ENCODE results near the gene ADAM10.

The ADAM10 gene

DNA sequence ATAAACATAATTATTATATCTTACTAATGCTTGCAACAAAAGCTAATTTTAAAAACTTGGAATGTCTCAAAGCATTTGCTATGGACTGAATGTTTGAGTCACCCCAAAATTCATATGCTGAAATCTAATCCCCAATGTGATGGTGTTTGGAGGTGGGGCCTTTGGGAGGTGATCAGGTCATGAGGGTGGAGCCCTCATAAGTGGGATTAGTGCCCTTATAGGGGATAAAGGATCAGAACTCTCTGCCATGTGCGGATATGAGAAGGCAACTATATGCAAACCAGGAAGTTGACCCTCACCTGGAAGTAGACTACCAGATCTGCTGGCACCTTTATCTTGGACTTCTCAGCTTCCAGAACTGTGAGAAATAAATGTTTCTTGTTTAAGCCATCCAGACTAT lies 180.1 kb downstream of the ADAM10 start:
- DNase-seq: no peak

DNA sequence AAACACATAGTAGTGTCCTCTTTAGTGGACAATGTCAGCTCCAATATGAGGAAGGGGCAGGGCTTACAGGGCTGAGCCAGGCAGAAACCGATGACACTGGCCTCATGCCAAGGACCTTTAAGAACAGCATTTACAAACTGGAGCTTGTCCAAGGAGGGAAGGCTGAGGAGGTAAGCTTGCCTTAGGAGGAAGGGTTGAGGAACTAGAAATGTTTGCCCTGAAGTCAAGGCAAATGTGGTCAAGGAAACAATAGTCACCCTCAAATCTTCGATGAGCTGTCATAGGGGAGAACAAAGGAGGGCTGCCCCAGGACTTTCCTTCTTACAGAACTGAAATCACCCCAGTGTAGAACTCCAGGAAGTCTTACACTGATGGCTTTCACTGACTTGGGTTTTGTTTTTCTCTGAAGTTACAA lies 181.3 kb downstream of the ADAM10 start:
- no peak for DNase-seq

DNA sequence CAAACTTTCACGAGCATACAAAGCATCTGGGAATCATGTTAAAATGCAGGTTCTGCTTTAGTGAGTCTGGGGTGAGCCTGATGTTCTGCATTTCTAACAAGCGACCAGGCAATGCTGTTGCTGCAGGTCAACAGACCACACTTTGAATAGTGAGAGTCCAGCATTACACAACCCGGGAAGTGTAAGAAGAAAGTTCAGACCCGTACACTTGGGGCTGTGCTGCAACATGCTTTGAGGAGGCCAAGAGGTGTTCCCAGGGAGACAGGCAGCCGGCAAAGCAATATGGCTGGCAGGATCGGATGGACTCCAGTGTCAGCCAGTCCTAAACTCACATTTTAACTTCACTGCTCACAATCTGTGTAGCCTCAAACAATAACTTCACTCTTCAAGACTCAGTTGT lies 183.5 kb downstream of the ADAM10 start:
- DNase-seq: no peak

DNA sequence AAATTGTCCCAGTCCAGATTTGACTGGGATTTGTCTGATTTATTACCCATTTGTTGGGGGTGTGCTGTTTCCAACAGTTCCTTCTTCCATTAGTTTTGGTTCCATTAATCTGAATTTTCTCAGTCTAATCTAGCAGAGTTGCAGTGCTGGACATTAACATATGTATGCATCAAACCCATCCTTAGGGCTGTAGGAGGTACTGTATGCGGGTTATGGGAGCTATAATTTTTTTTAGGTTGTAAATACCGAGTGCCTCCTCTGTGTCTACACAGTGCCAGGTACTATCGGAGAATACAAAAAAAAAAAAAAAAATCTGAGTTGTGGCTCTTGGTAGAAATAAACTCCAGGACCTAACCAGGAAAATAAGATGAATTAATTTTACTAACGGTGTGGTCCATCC lies 183.9 kb downstream of the ADAM10 start:
- no peak for DNase-seq

DNA sequence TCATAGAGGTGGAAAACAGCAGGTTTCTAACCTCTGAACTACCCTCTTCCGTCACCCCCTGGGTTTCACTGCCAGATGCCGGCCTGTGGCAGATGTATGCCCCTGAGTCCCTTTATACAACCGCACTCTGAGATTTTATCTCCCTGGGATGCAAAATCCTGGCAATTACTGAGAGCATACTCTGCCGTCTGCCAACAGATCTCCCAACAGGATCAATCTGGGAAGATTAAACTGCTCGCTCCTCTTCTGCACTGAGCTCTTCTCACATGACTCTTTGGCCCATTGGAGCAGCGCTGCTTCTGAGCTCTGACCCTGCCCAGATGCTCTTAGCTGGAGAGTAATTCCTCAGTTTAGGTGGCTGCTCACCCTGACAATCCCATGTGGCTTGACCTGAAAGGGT lies 184.5 kb downstream of the ADAM10 start:
- no peak for DNase-seq

DNA sequence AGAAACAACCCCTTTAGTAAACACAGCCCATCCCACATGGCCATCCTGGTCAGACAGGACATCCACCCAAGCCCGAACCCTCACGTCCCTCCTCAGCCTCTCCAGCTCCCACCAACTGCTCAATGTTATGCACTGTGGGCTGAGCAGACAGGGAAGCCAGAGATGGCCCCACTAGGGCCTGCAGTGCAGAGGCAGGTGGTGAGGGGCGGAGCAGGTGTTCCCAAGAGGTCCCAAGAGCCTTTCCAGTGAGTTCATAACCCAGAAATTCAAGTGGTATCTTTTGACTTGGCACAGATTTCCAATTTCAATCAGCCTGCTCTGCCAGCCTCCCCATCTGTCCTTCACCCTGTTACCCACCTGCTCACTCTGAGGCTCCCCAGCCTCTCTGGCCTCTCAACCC lies 187.4 kb downstream of the ADAM10 start:
- no peak for DNase-seq

DNA sequence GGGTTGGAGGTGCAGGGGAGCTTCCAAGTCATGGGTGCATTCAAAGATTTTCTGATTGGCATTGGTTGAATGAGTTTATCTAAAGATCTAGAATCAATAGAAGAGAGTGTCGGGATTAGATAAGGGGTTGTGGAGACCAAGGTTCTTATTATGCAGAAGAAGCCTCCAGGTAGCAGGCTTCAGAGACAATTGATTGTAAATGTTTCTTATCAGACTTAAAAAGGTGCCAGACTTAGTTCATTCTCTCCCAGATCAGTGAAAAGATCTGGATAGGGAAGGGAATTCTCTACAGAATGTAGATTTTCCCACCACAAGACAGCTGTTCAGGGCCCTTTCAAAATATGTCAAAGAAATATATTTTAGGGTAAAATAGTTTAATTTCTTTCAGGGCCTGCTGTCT lies 188.2 kb downstream of the ADAM10 start:
- DNase-seq: no peak

DNA sequence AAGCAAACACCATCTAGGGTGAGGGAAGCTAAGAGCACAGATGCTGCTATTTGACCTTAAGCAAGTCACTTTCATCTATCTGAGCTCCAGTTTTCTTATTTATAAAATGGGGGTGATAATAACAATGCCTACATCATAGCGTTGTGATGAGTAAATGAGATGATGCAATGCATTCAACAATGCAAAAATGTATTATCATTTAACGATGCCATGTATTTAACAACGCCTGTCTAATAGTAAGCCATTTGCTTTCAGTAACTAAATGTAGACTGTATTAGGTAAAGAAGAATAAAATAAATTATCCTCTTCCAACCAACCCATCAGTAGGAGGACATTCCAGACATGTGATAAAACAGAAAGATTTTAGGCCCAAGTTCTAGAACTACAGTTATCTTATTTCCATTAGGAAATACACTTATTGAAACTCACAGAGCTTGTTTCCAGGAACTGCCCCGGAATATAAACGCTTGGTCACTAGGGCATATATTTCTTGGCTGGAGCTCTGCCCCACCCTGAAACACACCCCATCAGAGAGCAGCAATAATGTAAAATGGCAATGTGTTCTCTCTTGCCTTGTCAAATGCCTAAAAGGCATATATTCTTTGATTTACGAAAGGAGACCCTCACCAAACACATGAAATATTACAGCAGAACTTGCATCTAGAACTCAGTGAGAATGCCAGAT lies 189.5 kb downstream of the ADAM10 start:
- no peak for DNase-seq

DNA sequence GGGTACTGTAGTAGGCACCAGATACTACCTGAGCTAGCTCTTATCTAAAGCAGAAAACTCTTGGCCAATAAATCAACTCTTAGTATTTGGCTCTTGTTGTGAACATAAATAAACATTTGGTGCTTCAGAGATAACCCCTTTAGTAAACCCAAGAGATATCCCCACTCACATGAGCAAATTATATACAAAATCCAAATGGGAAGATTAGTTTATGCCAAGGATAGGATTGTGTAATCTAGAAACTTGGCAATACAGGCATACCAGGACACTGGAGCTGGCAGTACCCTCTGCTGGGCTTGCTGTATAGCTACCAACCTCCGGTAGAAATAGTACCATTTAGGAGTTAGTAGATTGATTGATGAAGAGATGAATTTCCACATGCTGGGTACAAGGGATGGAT lies 190.7 kb downstream of the ADAM10 start:
- no peak for DNase-seq

DNA sequence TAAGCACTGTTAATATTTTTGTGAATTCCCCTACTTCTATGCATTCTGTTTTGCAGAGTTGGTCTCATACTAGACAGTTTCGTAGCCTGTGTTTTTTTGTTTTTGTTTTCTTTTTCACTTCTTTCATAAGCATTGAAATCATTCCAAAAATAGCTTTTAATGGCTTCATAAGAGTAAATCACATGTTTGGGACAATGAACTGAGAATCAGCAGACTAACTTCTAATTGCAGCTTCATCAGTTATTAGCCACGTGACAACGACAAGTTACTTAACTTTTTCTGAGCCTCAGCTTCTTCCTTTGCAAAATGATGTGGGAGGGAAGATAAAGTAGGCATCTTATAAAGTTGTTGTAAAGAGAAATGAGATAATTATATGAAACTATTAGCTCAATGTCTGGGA lies 193.0 kb downstream of the ADAM10 start:
- DNase-seq: no peak

DNA sequence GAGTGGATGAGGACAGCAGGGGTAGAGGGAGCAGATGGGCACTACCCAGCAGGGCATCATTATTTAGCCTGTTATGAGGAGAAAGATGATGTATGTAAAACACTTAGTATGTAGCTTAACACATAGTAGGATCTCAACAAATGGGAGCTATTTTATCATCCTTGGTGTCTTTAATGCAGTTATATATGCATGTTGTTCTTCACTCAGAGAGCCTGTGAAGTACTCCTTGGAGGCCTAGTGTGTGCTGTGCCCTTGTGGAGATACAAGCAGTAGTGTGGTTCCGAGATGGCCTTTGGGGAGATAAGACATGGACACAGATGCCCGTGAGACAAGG lies 193.5 kb downstream of the ADAM10 start:
- no peak for DNase-seq

DNA sequence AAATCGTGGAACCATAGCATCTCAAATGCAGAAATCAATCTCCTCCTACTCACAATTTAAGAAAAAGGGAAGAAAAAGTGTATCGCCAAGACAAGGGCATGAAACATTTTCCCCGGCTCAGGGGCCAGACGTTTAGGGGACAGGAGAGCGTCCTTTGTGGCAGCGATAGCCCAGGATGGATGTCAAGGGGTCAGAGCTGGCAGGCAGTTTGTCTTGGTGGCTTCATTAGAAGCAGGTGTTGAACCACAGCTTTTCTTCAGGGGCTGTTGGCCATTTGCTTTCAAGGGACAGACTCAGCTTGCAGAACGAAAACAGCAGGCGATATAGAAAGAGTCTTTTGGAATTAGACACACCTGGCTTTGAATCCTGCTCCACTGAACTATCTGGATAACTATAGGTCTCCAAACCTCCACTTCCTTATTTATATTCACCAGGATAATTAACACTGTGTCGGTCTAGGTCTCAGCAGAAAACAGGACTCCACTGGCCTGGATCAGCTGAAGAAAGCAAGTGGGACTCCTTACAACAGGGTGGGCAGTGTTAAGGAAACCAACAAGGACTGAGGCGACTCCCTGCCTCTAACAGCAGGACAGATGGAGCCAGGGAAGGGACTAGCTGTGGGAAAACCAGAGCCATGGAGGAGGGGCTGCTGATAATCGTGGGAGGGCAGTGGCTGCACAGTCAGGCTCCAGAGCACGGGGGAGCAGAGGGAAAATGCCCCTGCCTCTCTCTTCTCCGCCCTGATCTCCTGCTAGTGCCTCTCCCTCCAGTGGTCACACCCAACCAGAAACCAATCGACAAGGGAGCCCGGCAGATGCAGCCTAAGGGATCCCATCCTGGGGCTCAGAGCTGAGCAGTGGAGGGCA lies 194.1 kb downstream of the ADAM10 start:
- no peak for DNase-seq

DNA sequence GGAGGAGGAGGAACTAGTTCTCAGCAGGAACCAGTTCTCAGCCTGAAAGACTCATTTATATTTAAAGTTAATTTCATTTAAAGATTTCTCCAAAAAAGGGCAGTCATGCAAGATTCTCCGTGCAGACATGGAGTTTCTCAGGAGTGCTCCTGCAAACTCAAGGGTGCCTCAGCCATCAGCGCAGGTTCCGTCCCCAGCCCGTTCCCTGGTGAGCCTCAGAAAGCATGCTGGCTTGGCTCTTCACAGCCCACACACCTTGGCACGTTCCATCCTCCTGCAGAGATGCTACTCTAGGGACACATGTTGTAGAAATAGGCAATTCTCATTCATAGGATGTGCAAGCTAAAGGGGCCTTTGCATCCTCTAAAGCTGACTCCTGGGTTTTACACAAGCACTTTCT lies 194.7 kb downstream of the ADAM10 start:
- no peak for DNase-seq

DNA sequence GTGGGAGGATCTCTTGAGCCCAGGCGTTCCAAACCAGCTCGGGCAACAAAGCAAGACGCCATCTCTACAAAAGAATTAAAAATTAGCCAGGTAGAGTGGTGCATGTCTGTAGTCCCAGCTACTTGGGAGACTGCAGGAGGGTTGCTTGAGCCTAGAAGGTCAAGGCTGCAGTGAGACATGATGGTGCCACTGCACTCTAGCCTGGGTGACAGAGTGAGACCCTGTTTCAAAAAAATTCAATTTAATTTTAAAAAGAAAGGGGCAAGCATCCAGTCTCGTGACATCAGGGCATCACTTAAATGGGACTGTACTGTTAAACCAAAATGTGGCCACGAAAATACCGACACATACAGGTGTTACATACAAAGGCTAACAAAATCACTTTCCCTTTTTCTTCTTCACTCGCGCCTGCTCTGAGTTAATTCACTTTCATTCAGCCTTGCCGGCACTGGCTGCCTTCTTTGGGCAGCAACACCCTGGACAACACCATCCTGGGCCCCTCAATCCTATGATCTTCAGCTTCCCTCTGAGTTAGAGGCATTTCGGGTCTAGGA lies 196.1 kb downstream of the ADAM10 start:
- DNase-seq: no peak

DNA sequence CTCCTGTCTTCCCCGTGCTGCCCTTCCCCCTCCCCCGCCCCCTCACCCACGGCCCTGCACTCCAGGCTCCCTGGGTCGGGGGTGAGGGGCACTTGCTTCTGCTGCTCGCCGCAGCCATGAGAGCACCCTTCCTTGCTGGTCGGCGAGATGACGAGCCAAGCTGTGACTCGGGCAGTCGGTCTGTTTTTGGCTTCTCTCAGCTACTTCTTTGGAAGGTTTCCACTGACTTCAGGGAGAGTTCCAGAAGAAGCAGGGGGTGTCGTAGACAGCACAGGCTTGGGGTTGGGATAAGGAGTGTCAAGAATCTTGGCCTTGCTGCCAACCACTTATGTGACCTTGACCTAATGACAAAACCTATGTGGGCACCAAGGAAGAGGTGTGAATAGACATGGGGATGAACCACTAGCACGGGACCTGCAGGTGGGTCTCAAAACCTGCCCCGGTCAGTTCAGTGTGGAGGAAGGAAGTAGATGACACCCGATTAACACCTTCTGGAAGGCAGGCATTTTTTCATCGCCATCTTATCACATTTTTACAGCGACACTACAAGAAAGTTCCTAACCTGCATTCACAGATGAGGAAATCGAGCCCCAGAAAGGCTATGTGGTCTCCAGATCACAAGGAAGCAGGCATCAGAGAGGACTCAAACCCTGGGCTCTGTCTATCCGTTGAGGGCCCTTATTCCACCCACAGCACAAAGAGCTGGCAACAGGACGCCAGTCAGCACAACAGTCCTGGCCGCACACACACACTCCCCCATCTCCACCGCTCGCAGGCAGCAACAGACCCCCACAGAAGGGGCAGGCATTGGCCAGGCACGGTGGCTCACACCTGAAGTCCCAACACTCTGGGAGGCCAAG lies 196.8 kb downstream of the ADAM10 start:
- no peak for DNase-seq

DNA sequence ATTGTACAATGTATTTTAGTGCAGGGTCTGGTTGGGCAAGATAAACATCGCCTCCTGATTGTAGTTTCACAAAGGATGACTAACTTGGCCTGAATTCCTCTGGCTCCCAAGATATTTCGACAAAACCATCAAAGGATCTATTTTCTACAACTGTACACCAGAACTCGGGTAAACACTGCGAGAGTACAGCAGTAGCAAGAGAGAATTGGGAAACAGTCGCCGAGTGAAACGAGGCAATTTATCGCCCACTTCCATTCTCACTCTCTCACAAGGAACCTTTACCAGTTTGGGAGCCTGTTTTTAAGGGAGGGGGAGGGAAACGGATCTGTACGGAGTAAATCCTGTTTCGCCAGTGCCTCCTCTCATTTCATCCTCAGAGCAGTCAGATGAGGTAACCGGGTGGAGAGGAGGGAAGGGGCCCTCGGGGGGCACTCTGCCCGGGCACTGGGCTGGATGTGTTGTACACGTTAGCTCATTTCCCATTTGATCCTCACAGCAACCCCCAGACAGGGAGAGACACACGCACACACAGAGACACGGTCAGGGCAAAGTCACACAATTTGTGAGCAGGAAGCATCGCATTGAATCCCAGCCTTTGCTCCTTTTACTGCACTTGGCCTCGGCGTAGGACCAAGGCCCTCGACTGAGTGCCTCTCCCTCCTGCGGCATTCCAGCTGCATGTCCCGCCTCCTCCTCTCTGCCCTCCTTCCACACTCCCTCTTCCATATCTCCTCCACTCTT lies 197.6 kb downstream of the ADAM10 start:
- no peak for DNase-seq

DNA sequence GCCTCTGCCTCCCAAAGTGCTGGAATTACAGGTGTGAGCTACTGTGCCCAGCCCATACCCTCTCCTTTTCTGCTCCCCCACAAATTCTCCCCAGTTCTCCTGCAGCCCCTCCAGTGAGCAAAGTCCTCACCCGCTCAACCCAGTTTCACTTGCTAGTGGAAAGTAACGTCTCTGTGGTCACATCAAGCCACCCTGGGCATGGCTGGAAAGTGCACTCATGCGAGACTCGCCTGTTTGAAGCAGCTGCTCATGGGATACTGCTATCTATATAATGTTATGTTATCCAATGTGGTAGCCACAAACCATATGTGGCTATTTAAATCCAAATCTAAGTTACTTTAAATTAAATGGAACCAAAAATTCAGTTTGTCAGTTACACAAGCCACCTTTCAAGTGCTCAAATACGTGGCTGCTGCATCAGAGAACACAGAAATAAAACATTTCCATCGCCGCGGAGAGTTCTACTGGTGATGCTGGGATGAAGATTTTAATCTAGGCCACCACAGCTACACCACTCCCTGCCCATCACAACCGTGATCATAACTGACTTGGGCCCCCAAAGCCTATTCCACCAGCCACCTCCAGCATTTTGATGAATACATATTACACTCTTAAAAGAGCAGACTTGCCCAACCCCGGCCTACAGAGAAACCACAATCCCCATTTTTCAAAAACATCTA lies 198.3 kb downstream of the ADAM10 start:
- DNase-seq: no peak

DNA sequence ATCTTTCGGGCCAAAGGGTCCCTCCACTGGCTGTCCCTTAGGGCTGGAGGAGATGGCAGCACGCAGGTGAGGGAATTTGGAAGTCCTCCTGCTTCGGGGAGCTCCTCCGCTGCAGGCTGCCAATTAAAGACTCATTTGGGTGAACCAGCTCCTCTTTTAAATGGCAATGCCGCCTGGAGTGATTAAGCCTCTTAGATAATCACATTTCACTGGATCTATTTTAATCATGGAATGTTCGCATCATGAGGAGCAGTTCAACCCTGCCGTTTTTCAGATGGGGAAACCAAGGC lies 199.8 kb downstream of the ADAM10 start:
- no peak for DNase-seq

DNA sequence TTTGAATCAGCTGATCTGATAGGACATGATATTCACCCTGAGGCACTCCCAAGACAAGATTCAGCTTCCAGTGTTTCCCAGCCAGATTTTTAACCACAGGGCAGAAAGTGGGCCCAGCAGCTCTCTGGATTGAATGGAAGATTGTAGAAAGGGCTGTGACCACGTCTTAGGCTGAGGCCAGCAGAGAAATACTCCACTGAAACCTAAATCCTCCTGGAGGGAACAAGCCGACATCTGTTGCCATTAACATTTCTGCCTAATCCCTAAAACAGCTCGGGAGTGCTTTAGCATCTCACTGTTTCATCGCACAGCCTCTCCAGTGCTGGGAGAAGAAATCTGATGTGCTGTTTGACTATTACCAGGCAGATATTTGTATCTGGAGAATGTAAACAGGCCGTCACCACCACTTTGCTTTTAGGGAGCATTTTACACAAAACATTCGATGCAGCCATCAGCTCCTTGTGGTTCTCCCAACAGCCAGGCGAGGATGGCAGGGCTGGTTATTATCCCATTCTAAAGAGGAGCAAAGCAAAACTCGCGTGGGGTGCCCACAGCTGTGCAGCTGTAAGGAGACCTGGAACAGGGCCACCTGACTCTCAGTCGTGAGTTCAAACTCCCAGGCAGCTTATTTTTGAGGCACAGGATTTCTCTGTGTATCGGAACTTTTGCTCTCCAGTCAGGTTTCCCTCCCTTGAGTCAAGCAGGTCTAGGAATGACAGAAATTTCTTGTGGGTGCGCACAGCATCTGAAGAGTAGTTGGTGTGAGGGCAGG lies 200.3 kb downstream of the ADAM10 start:
- DNase-seq: no peak

DNA sequence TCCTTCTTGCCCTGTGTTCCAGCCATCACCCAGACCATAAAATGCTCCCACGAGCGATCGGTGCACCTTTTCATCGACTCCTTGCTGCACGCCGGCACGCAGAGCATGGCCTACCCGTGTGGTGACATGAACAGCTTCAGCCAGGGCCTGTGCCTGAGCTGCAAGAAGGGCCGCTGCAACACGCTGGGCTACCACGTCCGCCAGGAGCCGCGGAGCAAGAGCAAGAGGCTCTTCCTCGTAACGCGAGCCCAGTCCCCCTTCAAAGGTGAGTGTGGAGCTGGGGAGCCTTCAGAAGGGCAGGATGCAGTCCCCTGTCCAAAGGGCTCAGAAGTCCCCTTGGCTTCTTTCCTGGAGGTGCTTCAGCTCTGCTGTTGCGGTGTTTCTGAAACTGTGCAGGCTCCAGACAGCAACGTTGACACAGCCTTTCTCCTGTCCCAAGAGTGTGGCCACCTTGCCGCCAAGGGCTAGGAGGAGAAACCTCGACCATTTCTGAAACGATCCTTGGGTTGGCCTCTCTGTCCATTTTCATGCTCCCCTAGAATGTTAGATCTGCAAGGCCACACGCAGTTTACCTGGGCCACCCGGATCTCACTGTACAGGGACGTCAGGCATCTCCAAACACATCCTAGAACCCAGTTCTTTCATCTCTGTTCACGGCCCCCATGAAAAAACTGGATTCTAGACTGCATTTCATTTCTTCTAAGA lies 201.0 kb downstream of the ADAM10 start:
- no peak for DNase-seq
